Measurements from ENCODE around the gene CCN5.
A peak's percentile ranks its signal among the peaks of the same experiment; 100 is the strongest.
"Not testable (repeated sequence)": the region's sequence is repeated elsewhere in the genome, so short reads cannot be mapped to it uniquely, and the experiment has no call there.

Gene CCN5

GRCh38 chr20:44714701-44715498, at the start of gene CCN5:
Gene CCN5 (plus strand): TSS chr20:44715369. CDS start chr20:44715391, 22 bp downstream.
- Histone ChIP-seq H2AFZ (ENCODE audit: low read depth, low read length) (no peak within 1 kb of the TSS), H3K9me3 (ENCODE audit: low read length) (no peaks in the 10 kb centered on the region), H3K4me1 (ENCODE audit: insufficient read depth, low read length) (no peaks in the 10 kb centered on the region), H3K36me3 (ENCODE audit: insufficient read depth, low read length) (no peaks in the 10 kb centered on the region), H3K27me3 (ENCODE audit: insufficient read depth, low read length) (peaks cover 4% of the 10 kb centered on the region), H3K4me3 (ENCODE audit: low read length) (no peak within 1 kb of the TSS)

GRCh38 chr20:44666066-44666465, 49.1 kb upstream of the CCN5 start:
- Histone ChIP-seq H3K4me1 (ENCODE audit: insufficient read depth, low read length) (no peaks in the 10 kb centered on the region), H3K4me3 (ENCODE audit: low read length) (no peak overlapping the region), H3K9me3 (ENCODE audit: low read length) (no peaks in the 10 kb centered on the region), H2AFZ (ENCODE audit: low read depth, low read length) (no peak overlapping the region), H3K36me3 (ENCODE audit: insufficient read depth, low read length) (no peaks in the 10 kb centered on the region), H3K27me3 (ENCODE audit: insufficient read depth, low read length) (peaks cover 2% of the 10 kb centered on the region)

- not testable (repeated sequence) for H3K4me3 ChIP-seq (ENCODE audit: low read length)
Observed at GRCh38 chr20:44670851-44671250, 44.3 kb upstream of the CCN5 start.

GRCh38 chr20:44671541-44671940, 43.6 kb upstream of the CCN5 start:
- not testable (repeated sequence) for H3K36me3 ChIP-seq (ENCODE audit: insufficient read depth, low read length); H3K4me3 ChIP-seq (ENCODE audit: low read length); H3K27me3 ChIP-seq (ENCODE audit: insufficient read depth, low read length); H3K4me1 ChIP-seq (ENCODE audit: insufficient read depth, low read length); H2AFZ ChIP-seq (ENCODE audit: low read depth, low read length); H3K9me3 ChIP-seq (ENCODE audit: low read length)

More at GRCh38 chr20:44670851-44671250, 44.3 kb upstream of the CCN5 start:
- not testable (repeated sequence) for H3K36me3 ChIP-seq (ENCODE audit: insufficient read depth, low read length); H3K27me3 ChIP-seq (ENCODE audit: insufficient read depth, low read length); H2AFZ ChIP-seq (ENCODE audit: low read depth, low read length); H3K4me1 ChIP-seq (ENCODE audit: insufficient read depth, low read length); H3K9me3 ChIP-seq (ENCODE audit: low read length)

GRCh38 chr20:44672318-44672902, 42.8 kb upstream of the CCN5 start:
- not testable (repeated sequence) for H2AFZ ChIP-seq (ENCODE audit: low read depth, low read length); H3K4me1 ChIP-seq (ENCODE audit: insufficient read depth, low read length); H3K27me3 ChIP-seq (ENCODE audit: insufficient read depth, low read length); H3K9me3 ChIP-seq (ENCODE audit: low read length); H3K36me3 ChIP-seq (ENCODE audit: insufficient read depth, low read length); H3K4me3 ChIP-seq (ENCODE audit: low read length)

- peak overlapping the region; percentile 29 for H2AFZ ChIP-seq (ENCODE audit: low read depth, low read length)
- H3K36me3 ChIP-seq (ENCODE audit: insufficient read depth, low read length), result no peaks in the 10 kb centered on the region
- H3K4me3 ChIP-seq (ENCODE audit: low read length), result no peak overlapping the region
- no peaks in the 10 kb centered on the region for H3K27me3 ChIP-seq (ENCODE audit: insufficient read depth, low read length)
- peaks cover 6% of the 10 kb centered on the region for H3K4me1 ChIP-seq (ENCODE audit: insufficient read depth, low read length)
- H3K9me3 ChIP-seq (ENCODE audit: low read length), result no peaks in the 10 kb centered on the region
Observed at GRCh38 chr20:44678242-44678641, 36.9 kb upstream of the CCN5 start.

GRCh38 chr20:44678990-44679611, 36.1 kb upstream of the CCN5 start:
- H3K27me3 ChIP-seq (ENCODE audit: insufficient read depth, low read length), result no peaks in the 10 kb centered on the region
- H3K36me3 ChIP-seq (ENCODE audit: insufficient read depth, low read length), result no peaks in the 10 kb centered on the region
- H2AFZ ChIP-seq (ENCODE audit: low read depth, low read length), result peak overlapping the region; percentile 29
- H3K4me1 ChIP-seq (ENCODE audit: insufficient read depth, low read length), result peaks cover 6% of the 10 kb centered on the region
- no peak overlapping the region for H3K4me3 ChIP-seq (ENCODE audit: low read length)
- no peaks in the 10 kb centered on the region for H3K9me3 ChIP-seq (ENCODE audit: low read length)

GRCh38 chr20:44681796-44682566, 33.2 kb upstream of the CCN5 start:
- no peak overlapping the region for H2AFZ ChIP-seq (ENCODE audit: low read depth, low read length)
- no peak overlapping the region for H3K4me3 ChIP-seq (ENCODE audit: low read length)
- peaks cover 6% of the 10 kb centered on the region for H3K4me1 ChIP-seq (ENCODE audit: insufficient read depth, low read length)

GRCh38 chr20:44683263-44684046, 31.7 kb upstream of the CCN5 start:
- Histone ChIP-seq H3K9me3 (ENCODE audit: low read length) (no peaks in the 10 kb centered on the region), H3K27me3 (ENCODE audit: insufficient read depth, low read length) (no peaks in the 10 kb centered on the region), H3K36me3 (ENCODE audit: insufficient read depth, low read length) (no peaks in the 10 kb centered on the region), H3K4me3 (ENCODE audit: low read length) (no peak overlapping the region), H2AFZ (ENCODE audit: low read depth, low read length) (no peak overlapping the region), H3K4me1 (ENCODE audit: insufficient read depth, low read length) (peaks cover 2% of the 10 kb centered on the region)

More at GRCh38 chr20:44681796-44682566, 33.2 kb upstream of the CCN5 start:
- no peaks in the 10 kb centered on the region for H3K36me3 ChIP-seq (ENCODE audit: insufficient read depth, low read length)
- no peaks in the 10 kb centered on the region for H3K27me3 ChIP-seq (ENCODE audit: insufficient read depth, low read length)
- H3K9me3 ChIP-seq (ENCODE audit: low read length), result no peaks in the 10 kb centered on the region

- Histone ChIP-seq H3K9me3 (ENCODE audit: low read length) (no peaks in the 10 kb centered on the region), H2AFZ (ENCODE audit: low read depth, low read length) (no peak overlapping the region), H3K27me3 (ENCODE audit: insufficient read depth, low read length) (no peaks in the 10 kb centered on the region), H3K36me3 (ENCODE audit: insufficient read depth, low read length) (no peaks in the 10 kb centered on the region), H3K4me1 (ENCODE audit: insufficient read depth, low read length) (no peaks in the 10 kb centered on the region), H3K4me3 (ENCODE audit: low read length) (no peak overlapping the region)
Observed at GRCh38 chr20:44684047-44684967, 30.9 kb upstream of the CCN5 start.

- no peaks in the 10 kb centered on the region for H3K27me3 ChIP-seq (ENCODE audit: insufficient read depth, low read length)
- no peaks in the 10 kb centered on the region for H3K36me3 ChIP-seq (ENCODE audit: insufficient read depth, low read length)
- H3K4me1 ChIP-seq (ENCODE audit: insufficient read depth, low read length), result no peaks in the 10 kb centered on the region
- H2AFZ ChIP-seq (ENCODE audit: low read depth, low read length), result no peak overlapping the region
- H3K4me3 ChIP-seq (ENCODE audit: low read length), result no peak overlapping the region
- no peaks in the 10 kb centered on the region for H3K9me3 ChIP-seq (ENCODE audit: low read length)
Observed at GRCh38 chr20:44686934-44687333, 28.2 kb upstream of the CCN5 start.
